K562 (cell line): ENCODE results near the gene ZCCHC4. TPM values are rescaled to one million over a fixed set of nuclear protein-coding genes. Genes with fewer than 3 reads are reported as not detected.

Experiments used
- ATAC-seq: fragments of 200-7000 bp; cut with Tn5 transposase; 3 replicates; pipeline ENCODE4 v1.9.1; 2020; ENCODE audit warnings: moderate library complexity
- BruUV-seq: library from RNA; stranded (reverse); fragments of 400-500 nt; replicated peaks from 2 replicates; lab custom pipeline; 2021; lab: Mats Ljungman, UMichigan
- CTCF ChIA-PET: fragments of 300-600 bp; formaldehyde crosslinking; extraction: SDS; loops from one replicate; lab custom pipeline; 2021; ENCODE audit warnings: low intra/inter-chr PET ratio; lab: Yijun Ruan, JAX
- POLR2A ChIA-PET: fragments of 300-600, 350-650 bp; sonication (Branson Sonifier 250); formaldehyde crosslinking; extraction: SDS; loops from one replicate; lab custom pipeline; 2021; ENCODE audit warnings: antibody characterized with exemption, inconsistent platforms; lab: Yijun Ruan, JAX
- DNase-seq, 4 experiments: peaks; one replicate each; pipeline versions ENCODE4 v3.0.0 to v3.0.0-alpha.2; 2011 to 2018; ENCODE audit warnings: low spot score in 3 of 4, mixed read lengths in 3 of 4; ENCODE audit errors: extremely low read depth in 1 of 4
- FAIRE-seq: peaks from 2 replicates; lab custom pipeline; 2011; peaks lifted over from hg19 to GRCh38; lab: Jason Lieb, UNC
- H2AFZ ChIP-seq: 2 replicates; pipeline ENCODE4 v1.6.0; 2011; ENCODE audit warnings: low read depth, low read length, control low read depth, inconsistent platforms
- H3K27ac ChIP-seq: fragments of 200-600 bp; 3 replicates; pipeline ENCODE4 v1.8.0; 2011; ENCODE audit warnings: low read depth, mild to moderate bottlenecking, control low read depth, inconsistent platforms, low read length, moderate library complexity, mixed read lengths; ENCODE audit errors: extremely low read depth
- H3K27me3 ChIP-seq, 2 experiments: fragments of 300-600 bp in 1 of 2; 2 replicates in 1 of 2; 3 replicates in 1 of 2; pipeline versions ENCODE4 v1.6.0 to v1.8.0; 2011; ENCODE audit warnings: inconsistent platforms in 2 of 2, low read length in 2 of 2, mild to moderate bottlenecking in 1 of 2, mixed read lengths in 1 of 2, moderate library complexity in 1 of 2; ENCODE audit not compliant: control insufficient read depth in 2 of 2, insufficient read depth in 2 of 2
- H3K36me3 ChIP-seq: fragments of 300-600 bp; 3 replicates; pipeline ENCODE4 v1.8.0; 2011; ENCODE audit warnings: mild to moderate bottlenecking, low read length, inconsistent platforms; ENCODE audit not compliant: control insufficient read depth, insufficient read depth
- H3K4me1 ChIP-seq, 2 experiments: fragments of 200-600 bp in 1 of 2; replicated peaks in 1 of 2; 2 replicates in 1 of 2; 3 replicates in 1 of 2; pipeline versions ENCODE4 v1.5.1 to v1.8.0; 2011; ENCODE audit warnings: inconsistent platforms in 2 of 2, low read length in 2 of 2, mild to moderate bottlenecking in 1 of 2, mixed read lengths in 1 of 2, moderate library complexity in 1 of 2; ENCODE audit not compliant: control insufficient read depth in 2 of 2, insufficient read depth in 2 of 2
- H3K4me2 ChIP-seq: 2 replicates; pipeline ENCODE4 v1.6.1; 2011; ENCODE audit warnings: low read length, control low read depth, inconsistent platforms, mixed read lengths; ENCODE audit not compliant: insufficient read depth
- H3K4me3 ChIP-seq: fragments of 200-600 bp; sonication (generic), shearing (Covaris generic); 2 replicates; pipeline ENCODE4 v1.5.1; 2016; ENCODE audit warnings: control low read depth, inconsistent platforms
- H3K79me2 ChIP-seq: fragments of 200-600 bp; 3 replicates; pipeline ENCODE4 v1.8.0; 2011; ENCODE audit warnings: low read length, inconsistent platforms; ENCODE audit not compliant: control insufficient read depth, insufficient read depth
- H3K9ac ChIP-seq, 2 experiments: 2 replicates each; pipeline versions ENCODE4 v1.6.0 to v1.6.1; 2011; ENCODE audit warnings: low read depth in 2 of 2, low read length in 2 of 2, control low read depth in 1 of 2, inconsistent platforms in 1 of 2, mild to moderate bottlenecking in 1 of 2, mixed read lengths in 1 of 2; ENCODE audit not compliant: insufficient read depth in 1 of 2
- H3K9me1 ChIP-seq: one replicate; pipeline ENCODE4 v1.6.0; 2011; ENCODE audit warnings: inconsistent platforms, mild to moderate bottlenecking, low read length, moderate library complexity; ENCODE audit not compliant: control insufficient read depth, insufficient read depth
- H3K9me3 ChIP-seq: replicated peaks from 2 replicates; pipeline ENCODE4 v1.5.1; 2011; ENCODE audit warnings: low read depth, low read length, inconsistent platforms; ENCODE audit not compliant: control insufficient read depth, insufficient read depth
- H4K20me1 ChIP-seq: replicated peaks from 2 replicates; pipeline ENCODE4 v1.6.1; 2011; ENCODE audit warnings: low read length, inconsistent platforms, mixed read lengths; ENCODE audit not compliant: control insufficient read depth, insufficient read depth
- CTCF ChIP-seq, 3 experiments: IDR thresholded peaks in 2 of 3; conservative IDR thresholded peaks in 1 of 3; 2 replicates each; pipeline ENCODE4 v1.5.1; 2011 to 2012; ENCODE audit warnings: low read length in 3 of 3, mild to moderate bottlenecking in 3 of 3, control low read depth in 2 of 3, improper control_type of control experiment in 1 of 3, inconsistent platforms in 1 of 3, low read depth in 1 of 3, mixed read lengths in 1 of 3, moderate library complexity in 1 of 3; ENCODE audit not compliant: insufficient read depth in 2 of 3
- DEAF1 ChIP-seq: fragments of 450-650 bp; formaldehyde crosslinking; IDR thresholded peaks from 2 replicates; pipeline ENCODE4 v1.4.0; 2020; ENCODE audit warnings: mild to moderate bottlenecking, moderate library complexity
- POLR2H ChIP-seq: IDR thresholded peaks from 2 replicates; pipeline ENCODE4 v1.6.1; 2016; ENCODE audit warnings: missing genetic modification characterization, low read depth, mild to moderate bottlenecking, control low read depth, missing compliant biosample characterization, moderate library complexity
- RAD21 ChIP-seq, 2 experiments: fragments of 250-450 bp in 1 of 2; fragments of 450-650 bp in 1 of 2; sonication (Bioruptor Pico) in 1 of 2; formaldehyde crosslinking in 1 of 2; IDR thresholded peaks in 1 of 2; conservative IDR thresholded peaks in 1 of 2; 2 replicates each; pipeline versions ENCODE4 v1.4.0 to v1.8.0; 2020 to 2022; ENCODE audit warnings: mild to moderate bottlenecking in 2 of 2, moderate library complexity in 1 of 2
- REST ChIP-seq, 2 experiments: fragments of 450-650 bp; formaldehyde crosslinking in 1 of 2; IDR thresholded peaks; 2 replicates each; pipeline versions ENCODE4 v1.4.0 to v1.6.1; 2014 to 2020; ENCODE audit warnings: mild to moderate bottlenecking in 2 of 2, borderline replicate concordance in 1 of 2, low read depth in 1 of 2
- SMC3 ChIP-seq: conservative IDR thresholded peaks from 2 replicates; pipeline ENCODE4 v1.6.1; 2011; ENCODE audit warnings: low read depth, low read length, improper control_type of control experiment; ENCODE audit not compliant: insufficient read depth
- ZC3H4 ChIP-seq: sonication (generic); formaldehyde crosslinking; IDR thresholded peaks from 2 replicates; pipeline ENCODE4 v1.9.0; 2021; ENCODE audit warnings: missing genetic modification reagents, borderline replicate concordance
- WGBS: fragments of 100-300 bp; shearing (Covaris generic); methylation state at CpG from one replicate; pipeline ENCODE4 v1.1.6; 2016; ENCODE audit warnings: low coverage, mixed read lengths; ENCODE audit not compliant: insufficient coverage; ENCODE audit errors: missing lambda C conversion rate; 5-methylcytosine and 5-hydroxymethylcytosine counted together
- in situ Hi-C: fragments of 300-500 bp; cut with MboI; formaldehyde crosslinking; loops from 4 replicates; pipeline ENCODE4 v1.15.0; 2018; ENCODE audit warnings: inconsistent platforms, mixed read lengths
- intact Hi-C: fragments of 100-400 bp; cut with micrococcal nuclease; formaldehyde crosslinking; loops from 2 replicates; pipeline ENCODE4 v1.14.2; 2022
- polyA plus RNA-seq, 8 experiments: library from polyadenylated mRNA; depleted of rRNA in 4 of 8; stranded (reverse) in 5 of 8; unstranded in 3 of 8; fragments of >200 nt; fragmentation: Nextera tagmentation in 2 of 8; fragmentation: Illumina TruSeq in 1 of 8; extraction: Ambion mirVana in 2 of 8; extraction: Trizol in 1 of 8; gene quantifications; 2 replicates each; pipeline versions ENCODE4 v1.2.1 to v1.2.3, GENCODE V29; 2011 to 2014; ENCODE audit warnings: inconsistent platforms in 1 of 8, missing spikeins in 1 of 8
- total RNA-seq, 7 experiments: library from RNA; depleted of rRNA in 6 of 7; stranded (reverse); fragments of >200 nt in 6 of 7; fragmentation: Illumina TruSeq in 2 of 7; extraction: Trizol in 2 of 7; gene quantifications; 2 replicates each; pipeline versions ENCODE4 v1.2.1 to v1.2.3, GENCODE V29; 2011 to 2021; ENCODE audit warnings: low replicate concordance in 1 of 7

Gene ZCCHC4
- total and polyA plus RNA-seq, 9 of the 15 experiments (the other 6 are each of a cell fraction or from before 2014, with no cell fraction given): 5.3 to 26.1 (median 15.2) TPM

- Histone ChIP-seq H3K4me1 (no peaks in the 10 kb centered on the region), H3K27ac (no peak overlapping the region), H4K20me1 (no peaks in the 10 kb centered on the region), H3K9ac (no peak overlapping the region), H3K9me1 (no peaks in the 10 kb centered on the region), H2AFZ (no peak overlapping the region), H3K79me2 (no peaks in the 10 kb centered on the region), H3K9me3 (no peaks in the 10 kb centered on the region), H3K4me2 (no peak overlapping the region), H3K4me3 (no peak overlapping the region), H3K27me3 (no peaks in the 10 kb centered on the region), H3K36me3 (peaks cover 37% of the 10 kb centered on the region)
- CTCF ChIA-PET: interaction anchor here (1.4 kb wide), 1 partner anchor 186 kb away, joined by 5 read pairs; no protein-coding TSS in a partner anchor
- WGBS: 71% methylated on average over 2 of the region's 2 CpGs
- intact Hi-C loops (loop anchor here (1.0 to 5.0 kb wide), 3 partner anchors 126 to 385 kb away; no protein-coding TSS in a partner anchor), in situ Hi-C loops (no loop called here)
- FAIRE-seq (no peak), DNase-seq (peak in 2 of 4 experiments; percentile 20 to 57), ATAC-seq (no peak)
- no TSS peak for BruUV-seq
- POLR2A ChIA-PET: interaction anchor here (0.9 kb wide), 1 partner anchor 54 kb away, joined by 3 read pairs; no protein-coding TSS in a partner anchor
- TF ChIP-seq CTCF (IDR thresholded peaks at IDR 0.05 in 2 of 3, conservative IDR thresholded peaks at IDR 0.05 in 1 of 3; ENCODE audit: insufficient read depth in 2 of 3, low read depth in 1 of 3, low read length in 3 of 3) (peak in 2 of 3 experiments; percentile 41 to 75; a peak in 4 of 6 replicates), DEAF1 (CRISPR knock-in tag) (peak; percentile 35; the same call in 1 of the 2 replicates), POLR2H (tag) (0 out of 2 replicates have a peak, but pooled peaks have one; percentile 34), REST (IDR thresholded peaks at IDR 0.05; ENCODE audit: borderline replicate concordance) (peak; percentile 28; the same call in 1 of the 2 replicates), REST (CRISPR knock-in tag; IDR thresholded peaks at IDR 0.05; ENCODE audit: low read depth) (no peak), RAD21 (CRISPR knock-in tag; conservative IDR thresholded peaks at IDR 0.05 in 1 of 2, IDR thresholded peaks at IDR 0.05 in 1 of 2) (peak; percentile 60 to 75), ZC3H4 (CRISPR knock-in tag) (no peak), SMC3 (peak; percentile 27; the same call in 1 of the 2 replicates)
Measured at GRCh38 chr4:25367004-25367621, 54.5 kb downstream of the ZCCHC4 start.
